WTC11 (cell line): ENCODE measurements around the gene RBM39. TPM values are rescaled to one million over a fixed set of nuclear protein-coding genes. Genes with fewer than 3 reads are reported as not detected.
A peak's percentile ranks its signal among the peaks of the same experiment; 100 is the strongest.

ENCODE experiments used
- ATAC-seq: fragments of 200-7000 bp; cut with Tn5 transposase; 2 replicates; pipeline ENCODE4 v1.10.0; 2021; ENCODE audit warnings: mild to moderate bottlenecking, moderate library complexity
- CTCF ChIA-PET: fragments of 300-600 bp; sonication (Branson Sonifier 250); formaldehyde crosslinking; loops from one replicate; lab custom pipeline; 2021; ENCODE audit warnings: antibody characterized with exemption; lab: Charles Lee
- POLR2A ChIA-PET: fragments of 350-600 bp; sonication (Branson Sonifier 250); formaldehyde crosslinking; loops from one replicate; lab custom pipeline; 2021; ENCODE audit warnings: antibody characterized with exemption; lab: Charles Lee
- DNase-seq: peaks from one replicate; pipeline ENCODE4 v3.0.0; 2021; ENCODE audit warnings: low spot score
- H3K27ac Mint-ChIP-seq: 2 replicates; pipeline ENCODE4 v1.8.0; 2021; ENCODE audit warnings: mixed read lengths
- H3K27me3 Mint-ChIP-seq: 2 replicates; pipeline ENCODE4 v1.8.0; 2021; ENCODE audit warnings: low read depth, mild to moderate bottlenecking, moderate library complexity, mixed read lengths
- H3K36me3 Mint-ChIP-seq: 2 replicates; pipeline ENCODE4 v1.8.0; 2021; ENCODE audit warnings: mixed read lengths
- H3K4me1 Mint-ChIP-seq: 2 replicates; pipeline ENCODE4 v1.8.0; 2022; ENCODE audit warnings: mixed read lengths
- H3K4me3 Mint-ChIP-seq: 2 replicates; pipeline ENCODE4 v1.8.0; 2021; ENCODE audit warnings: mild to moderate bottlenecking, moderate library complexity, mixed read lengths
- H3K9me3 Mint-ChIP-seq: 2 replicates; pipeline ENCODE4 v1.8.0; 2021; ENCODE audit warnings: mixed read lengths
- ATF1 ChIP-seq: sonication (generic); formaldehyde crosslinking; IDR thresholded peaks from 2 replicates; pipeline ENCODE4 v1.8.1; 2023; ENCODE audit warnings: mild to moderate bottlenecking, moderate library complexity, missing genetic modification reagents
- CREM ChIP-seq: sonication (generic); formaldehyde crosslinking; IDR thresholded peaks from 2 replicates; pipeline ENCODE4 v1.8.1; 2022; ENCODE audit warnings: mild to moderate bottlenecking, missing genetic modification reagents, moderate library complexity
- E2F1 ChIP-seq: sonication (generic); formaldehyde crosslinking; IDR thresholded peaks from 2 replicates; pipeline ENCODE4 v1.8.0; 2022; ENCODE audit warnings: mild to moderate bottlenecking, missing genetic modification reagents
- ELF4 ChIP-seq: sonication (generic); formaldehyde crosslinking; IDR thresholded peaks from 2 replicates; pipeline ENCODE4 v1.8.1; 2022; ENCODE audit warnings: low read depth, mild to moderate bottlenecking, moderate library complexity, missing genetic modification reagents
- ESRRA ChIP-seq: sonication (generic); formaldehyde crosslinking; IDR thresholded peaks from 2 replicates; pipeline ENCODE4 v1.8.1; 2022; ENCODE audit warnings: mild to moderate bottlenecking, missing genetic modification reagents, borderline replicate concordance
- FOXJ3 ChIP-seq: sonication (generic); formaldehyde crosslinking; IDR thresholded peaks from 2 replicates; pipeline ENCODE4 v1.9.0; 2021; ENCODE audit warnings: missing genetic modification reagents, mild to moderate bottlenecking, borderline replicate concordance
- GABPB1 ChIP-seq: sonication (generic); formaldehyde crosslinking; IDR thresholded peaks from 2 replicates; pipeline ENCODE4 v1.8.1; 2023; ENCODE audit warnings: mild to moderate bottlenecking, missing genetic modification reagents
- HMGA2 ChIP-seq: fragments of 250-450 bp; sonication (Bioruptor Pico); IDR thresholded peaks from 2 replicates; pipeline ENCODE4 v1.4.0; 2021; ENCODE audit warnings: mild to moderate bottlenecking, moderate library complexity
- IRF1 ChIP-seq: sonication (generic); formaldehyde crosslinking; IDR thresholded peaks from 2 replicates; pipeline ENCODE4 v1.8.0; 2023; ENCODE audit warnings: missing genetic modification reagents
- KAT7 ChIP-seq: sonication (generic); formaldehyde crosslinking; IDR thresholded peaks from 2 replicates; pipeline ENCODE4 v1.8.1; 2023; ENCODE audit warnings: missing genetic modification reagents, mild to moderate bottlenecking, borderline replicate concordance
- MLX ChIP-seq: sonication (generic); formaldehyde crosslinking; IDR thresholded peaks from 2 replicates; pipeline ENCODE4 v1.8.1; 2023; ENCODE audit warnings: mild to moderate bottlenecking, missing genetic modification reagents, moderate library complexity
- NR1H2 ChIP-seq: sonication (generic); formaldehyde crosslinking; IDR thresholded peaks from 2 replicates; pipeline ENCODE4 v1.9.0; 2021; ENCODE audit warnings: mild to moderate bottlenecking, moderate library complexity, missing genetic modification reagents
- SMAD4 ChIP-seq: sonication (generic); formaldehyde crosslinking; IDR thresholded peaks from 2 replicates; pipeline ENCODE4 v1.8.0; 2022; ENCODE audit warnings: mild to moderate bottlenecking, missing genetic modification reagents
- SOX15 ChIP-seq: fragments of 250-450 bp; sonication (Bioruptor Pico); IDR thresholded peaks from 2 replicates; pipeline ENCODE4 v1.9.0; 2021; ENCODE audit warnings: mild to moderate bottlenecking
- SP1 ChIP-seq: sonication (generic); formaldehyde crosslinking; conservative IDR thresholded peaks from 2 replicates; pipeline ENCODE4 v1.8.1; 2022; ENCODE audit warnings: missing genetic modification reagents
- STAT6 ChIP-seq: sonication (generic); formaldehyde crosslinking; conservative IDR thresholded peaks from 2 replicates; pipeline ENCODE4 v1.8.1; 2023; ENCODE audit warnings: mild to moderate bottlenecking, low read depth, missing genetic modification reagents, moderate library complexity
- ZBTB21 ChIP-seq: sonication (generic); formaldehyde crosslinking; IDR thresholded peaks from 2 replicates; pipeline ENCODE4 v1.8.1; 2023; ENCODE audit warnings: mild to moderate bottlenecking, missing genetic modification reagents, borderline replicate concordance
- ZBTB43 ChIP-seq: sonication (generic); formaldehyde crosslinking; IDR thresholded peaks from 2 replicates; pipeline ENCODE4 v1.8.1; 2023; ENCODE audit warnings: mild to moderate bottlenecking, missing genetic modification reagents
- ZNF138 ChIP-seq: sonication (generic); formaldehyde crosslinking; conservative IDR thresholded peaks from 2 replicates; pipeline ENCODE4 v1.8.1; 2022; ENCODE audit warnings: mild to moderate bottlenecking, moderate library complexity, missing genetic modification reagents
- ZNF263 ChIP-seq: sonication (generic); formaldehyde crosslinking; IDR thresholded peaks from 2 replicates; pipeline ENCODE4 v1.8.1; 2022; ENCODE audit warnings: low read depth, mild to moderate bottlenecking, moderate library complexity, missing genetic modification reagents
- ZNF396 ChIP-seq: fragments of 250-450 bp; sonication (Bioruptor Pico); IDR thresholded peaks from 2 replicates; pipeline ENCODE4 v1.8.0; 2021; ENCODE audit warnings: mild to moderate bottlenecking, moderate library complexity, borderline replicate concordance
- total RNA-seq: library from RNA; stranded (reverse); gene quantifications from 3 replicates; pipeline ENCODE4 v1.2.3, GENCODE V29; 2021
- TF ChIP-seq, protein P1 (sequence below): sonication (generic); formaldehyde crosslinking; IDR thresholded peaks from 2 replicates; pipeline ENCODE4 v1.8.1; 2022; ENCODE audit warnings: mild to moderate bottlenecking, moderate library complexity, missing genetic modification reagents
- TF ChIP-seq, protein P2 (sequence below): sonication (generic); formaldehyde crosslinking; IDR thresholded peaks from 2 replicates; pipeline ENCODE4 v1.8.0; 2022; ENCODE audit warnings: mild to moderate bottlenecking, missing genetic modification reagents
- TF ChIP-seq, protein P3 (sequence below): sonication (generic); formaldehyde crosslinking; IDR thresholded peaks from 2 replicates; pipeline ENCODE4 v1.8.0; 2022; ENCODE audit warnings: mild to moderate bottlenecking, missing genetic modification reagents
- TF ChIP-seq, protein P4 (sequence below): sonication (generic); formaldehyde crosslinking; IDR thresholded peaks from 2 replicates; pipeline ENCODE4 v1.8.0; 2022; ENCODE audit warnings: mild to moderate bottlenecking, missing genetic modification reagents

Gene RBM39
- total RNA-seq, 1 experiment from 2014 or later: 231 TPM

DNA sequence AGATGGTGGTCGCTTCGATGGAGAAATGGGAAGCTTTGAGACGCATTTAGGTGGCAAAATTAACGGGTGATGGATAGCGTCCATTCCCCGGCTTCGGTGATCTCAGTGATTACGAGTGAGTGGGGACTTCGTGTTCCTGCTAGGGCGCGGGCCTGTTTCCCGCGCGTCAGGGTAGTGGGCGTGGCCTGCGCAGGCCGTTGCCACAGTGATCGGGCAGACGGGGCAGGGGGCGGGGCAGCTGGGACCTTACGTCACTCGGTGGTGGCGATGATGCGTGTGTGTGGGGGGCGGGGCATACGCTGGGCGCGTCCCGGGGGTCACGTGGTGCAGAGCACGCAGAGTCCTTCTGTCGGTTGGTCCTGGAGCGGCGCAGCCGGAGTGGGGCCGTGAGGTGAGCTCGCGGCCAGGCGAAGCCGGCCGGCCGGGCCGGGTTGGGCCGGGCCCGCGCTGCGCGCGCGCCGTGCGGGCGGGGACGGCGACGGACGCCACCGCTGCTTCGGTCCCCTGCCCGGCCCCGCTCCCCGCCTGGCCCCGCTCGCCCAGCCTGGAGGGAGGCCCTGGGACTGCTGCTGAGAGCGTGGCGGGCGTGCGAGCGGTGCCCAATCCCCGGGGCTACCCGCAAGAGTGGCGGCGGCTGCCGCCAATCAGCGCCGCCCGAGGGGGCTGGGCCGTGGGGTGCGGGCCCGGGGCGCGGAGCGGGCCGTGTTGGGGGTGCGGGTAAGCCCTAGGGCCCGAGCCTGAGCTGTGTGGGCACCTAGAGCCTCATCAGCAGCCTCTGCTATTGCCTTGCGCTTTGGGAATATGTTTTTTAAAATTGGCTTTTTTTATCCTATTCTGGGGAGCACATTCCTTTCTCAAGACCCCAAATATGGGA lies 29.9 kb upstream of the RBM39 start, which contains the start of gene PHF20:
Gene PHF20 (plus strand): TSS at position 327 of the 874 bp plus-strand sequence. CDS start 29,508 bp downstream, outside the sequence.
- H3K9me3 Mint-ChIP-seq: peaks cover 7% of the 10 kb centered on the region
- peaks cover 20% of the 10 kb centered on the region for H3K27me3 Mint-ChIP-seq
- peak within 1 kb of the TSS; percentile 67 for H3K27ac Mint-ChIP-seq
- peak; percentile 99 for DNase-seq
- H3K4me3 Mint-ChIP-seq: peak within 1 kb of the TSS; percentile 91
- POLR2A ChIA-PET: interaction anchor here (0.6 to 2.3 kb wide), 8 partner anchors 13 to 182 kb away, joined by 3 to 44 read pairs (median 4); partner anchors contain the start of genes RBM39 and SCAND1
- CTCF ChIA-PET: interaction anchor here (0.5 to 4.7 kb wide), 4 partner anchors 29 to 293 kb away, joined by 4 to 20 read pairs (median 4); partner anchors contain the start of genes RBM39 and SCAND1
- peaks cover 8% of the 10 kb centered on the region for H3K36me3 Mint-ChIP-seq
- H3K4me1 Mint-ChIP-seq: peaks cover 53% of the 10 kb centered on the region
- ATAC-seq: peak; percentile 89
- no peak for TF ChIP-seq ZNF263 (CRISPR knock-in tag)
- TF ChIP-seq CREM: peak; percentile 63; the same call in 1 of the 2 replicates
- 0 out of 2 replicates have a peak, but pooled peaks have one; percentile 66 for TF ChIP-seq E2F1 (CRISPR knock-in tag)
- TF ChIP-seq SOX15 (CRISPR knock-in tag): no peak
- no peak for TF ChIP-seq NR1H2 (CRISPR knock-in tag)
- TF ChIP-seq, protein P1, sequence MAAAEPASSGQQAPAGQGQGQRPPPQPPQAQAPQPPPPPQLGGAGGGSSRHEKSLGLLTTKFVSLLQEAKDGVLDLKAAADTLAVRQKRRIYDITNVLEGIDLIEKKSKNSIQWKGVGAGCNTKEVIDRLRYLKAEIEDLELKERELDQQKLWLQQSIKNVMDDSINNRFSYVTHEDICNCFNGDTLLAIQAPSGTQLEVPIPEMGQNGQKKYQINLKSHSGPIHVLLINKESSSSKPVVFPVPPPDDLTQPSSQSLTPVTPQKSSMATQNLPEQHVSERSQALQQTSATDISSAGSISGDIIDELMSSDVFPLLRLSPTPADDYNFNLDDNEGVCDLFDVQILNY (CRISPR knock-in tag): peak; percentile 92
- TF ChIP-seq, protein P2, sequence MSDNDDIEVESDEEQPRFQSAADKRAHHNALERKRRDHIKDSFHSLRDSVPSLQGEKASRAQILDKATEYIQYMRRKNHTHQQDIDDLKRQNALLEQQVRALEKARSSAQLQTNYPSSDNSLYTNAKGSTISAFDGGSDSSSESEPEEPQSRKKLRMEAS (CRISPR knock-in tag): peak; percentile 100
- no peak for TF ChIP-seq STAT6 (CRISPR knock-in tag)
- TF ChIP-seq, protein P3, sequence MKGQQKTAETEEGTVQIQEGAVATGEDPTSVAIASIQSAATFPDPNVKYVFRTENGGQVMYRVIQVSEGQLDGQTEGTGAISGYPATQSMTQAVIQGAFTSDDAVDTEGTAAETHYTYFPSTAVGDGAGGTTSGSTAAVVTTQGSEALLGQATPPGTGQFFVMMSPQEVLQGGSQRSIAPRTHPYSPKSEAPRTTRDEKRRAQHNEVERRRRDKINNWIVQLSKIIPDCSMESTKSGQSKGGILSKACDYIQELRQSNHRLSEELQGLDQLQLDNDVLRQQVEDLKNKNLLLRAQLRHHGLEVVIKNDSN (CRISPR knock-in tag): peak; percentile 96
- TF ChIP-seq ZNF396 (CRISPR knock-in tag): no peak
- no peak for TF ChIP-seq HMGA2 (CRISPR knock-in tag)
- peak; percentile 94 for TF ChIP-seq SP1 (CRISPR knock-in tag)
- no peak for TF ChIP-seq FOXJ3 (CRISPR knock-in tag)
- TF ChIP-seq ZNF138 (CRISPR knock-in tag): no peak
- TF ChIP-seq ZBTB43 (CRISPR knock-in tag): no peak; the same call in 1 of the 2 replicates
- TF ChIP-seq ZBTB21 (CRISPR knock-in tag): peak; percentile 98
- TF ChIP-seq ATF1 (CRISPR knock-in tag): no peak
- TF ChIP-seq ESRRA (CRISPR knock-in tag): 0 out of 2 replicates have a peak, but pooled peaks have one; percentile 52
- TF ChIP-seq GABPB1 (CRISPR knock-in tag): peak; percentile 78
- TF ChIP-seq MLX: peak; percentile 30; the same call in 1 of the 2 replicates
- TF ChIP-seq, protein P4, sequence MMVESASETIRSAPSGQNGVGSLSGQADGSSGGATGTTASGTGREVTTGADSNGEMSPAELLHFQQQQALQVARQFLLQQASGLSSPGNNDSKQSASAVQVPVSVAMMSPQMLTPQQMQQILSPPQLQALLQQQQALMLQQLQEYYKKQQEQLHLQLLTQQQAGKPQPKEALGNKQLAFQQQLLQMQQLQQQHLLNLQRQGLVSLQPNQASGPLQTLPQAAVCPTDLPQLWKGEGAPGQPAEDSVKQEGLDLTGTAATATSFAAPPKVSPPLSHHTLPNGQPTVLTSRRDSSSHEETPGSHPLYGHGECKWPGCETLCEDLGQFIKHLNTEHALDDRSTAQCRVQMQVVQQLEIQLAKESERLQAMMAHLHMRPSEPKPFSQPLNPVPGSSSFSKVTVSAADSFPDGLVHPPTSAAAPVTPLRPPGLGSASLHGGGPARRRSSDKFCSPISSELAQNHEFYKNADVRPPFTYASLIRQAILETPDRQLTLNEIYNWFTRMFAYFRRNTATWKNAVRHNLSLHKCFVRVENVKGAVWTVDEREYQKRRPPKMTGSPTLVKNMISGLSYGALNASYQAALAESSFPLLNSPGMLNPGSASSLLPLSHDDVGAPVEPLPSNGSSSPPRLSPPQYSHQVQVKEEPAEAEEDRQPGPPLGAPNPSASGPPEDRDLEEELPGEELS (CRISPR knock-in tag): no peak; the same call in 1 of the 2 replicates
- 0 out of 2 replicates have a peak, but pooled peaks have one; percentile 35 for TF ChIP-seq IRF1 (CRISPR knock-in tag)
- TF ChIP-seq SMAD4: no peak
- TF ChIP-seq KAT7 (CRISPR knock-in tag): no peak
- TF ChIP-seq ELF4 (CRISPR knock-in tag): 0 out of 2 replicates have a peak, but pooled peaks have one; percentile 44
